NCI-H2081 treated with DMSO at 0.1 percent for 48 hours (cell line): Measurements from ENCODE around the gene TASP1.

Experiments
- DNase-seq: peaks from one replicate; lab custom pipeline; 2025; lab: John Stamatoyannopoulos, UW

The TASP1 gene

GRCh38 chr20:13436530-13436929 lies 202.2 kb downstream of the TASP1 start:
- DNase-seq, result no peak

GRCh38 chr20:13432126-13432525 lies 206.6 kb downstream of the TASP1 start:
- no peak for DNase-seq

GRCh38 chr20:13430346-13431002 lies 208.3 kb downstream of the TASP1 start:
- DNase-seq, result no peak

GRCh38 chr20:13428684-13429083 lies 210.0 kb downstream of the TASP1 start:
- DNase-seq, result no peak

GRCh38 chr20:13426870-13427269 lies 211.9 kb downstream of the TASP1 start:
- no peak for DNase-seq

GRCh38 chr20:13425381-13426135 lies 213.2 kb downstream of the TASP1 start:
- DNase-seq, result no peak

- DNase-seq, result no peak
Measured at GRCh38 chr20:13424174-13424833, 214.4 kb downstream of the TASP1 start.

GRCh38 chr20:13423472-13424173 lies 215.1 kb downstream of the TASP1 start:
- no peak for DNase-seq

GRCh38 chr20:13422637-13423036 lies 216.1 kb downstream of the TASP1 start:
- DNase-seq, result no peak

- DNase-seq, result no peak
Measured at GRCh38 chr20:13420625-13421024, 218.1 kb downstream of the TASP1 start.

- DNase-seq, result no peak
Measured at GRCh38 chr20:13419477-13419876, 219.3 kb downstream of the TASP1 start.

- no peak for DNase-seq
Measured at GRCh38 chr20:13418263-13419229, 220.2 kb downstream of the TASP1 start.

- no peak for DNase-seq
Measured at GRCh38 chr20:13416531-13416930, 222.2 kb downstream of the TASP1 start.

GRCh38 chr20:13412806-13413445 lies 225.8 kb downstream of the TASP1 start:
- no peak for DNase-seq

GRCh38 chr20:13404293-13404692 lies 234.4 kb downstream of the TASP1 start:
- DNase-seq, result no peak

- no peak for DNase-seq
Measured at GRCh38 chr20:13403453-13403852, 235.3 kb downstream of the TASP1 start.

GRCh38 chr20:13402986-13403385 lies 235.7 kb downstream of the TASP1 start:
- DNase-seq, result no peak

GRCh38 chr20:13402171-13402760 lies 236.5 kb downstream of the TASP1 start:
- no peak for DNase-seq

GRCh38 chr20:13401596-13401995 lies 237.1 kb downstream of the TASP1 start:
- DNase-seq, result no peak

GRCh38 chr20:13400453-13400852 lies 238.3 kb downstream of the TASP1 start:
- no peak for DNase-seq
